Neural cell (in vitro differentiated cells): ENCODE measurements around the gene SLC24A5. TPM values are rescaled to one million over a fixed set of nuclear protein-coding genes. Genes with fewer than 3 reads are reported as not detected.

Source experiments
- H2AFZ ChIP-seq: fragments of 200-600, 300-800 bp; sonication (generic), shearing (Covaris generic); 2 replicates; pipeline ENCODE4 v1.6.0; 2014; ENCODE audit warnings: low read depth, mild to moderate bottlenecking, antibody characterized with exemption, low read length, moderate library complexity
- H3F3A ChIP-seq: fragments of 200-600 bp; shearing (Covaris generic); 2 replicates; pipeline ENCODE4 v1.6.1; 2016; ENCODE audit warnings: mild to moderate bottlenecking, moderate library complexity, mixed read lengths, antibody characterized with exemption, low read length; ENCODE audit not compliant: insufficient read depth, poor library complexity, severe bottlenecking
- H3K27ac ChIP-seq: fragments of 200-600, 300-800 bp; sonication (generic), shearing (Covaris generic); 2 replicates; pipeline ENCODE4 v1.5.1; 2014; ENCODE audit warnings: mild to moderate bottlenecking, low read length, moderate library complexity
- H3K27me3 ChIP-seq: fragments of 300-800, 200-600 bp; sonication (generic), shearing (Covaris generic); 2 replicates; pipeline ENCODE4 v1.6.0; 2014; ENCODE audit warnings: mild to moderate bottlenecking, low read depth, low read length, moderate library complexity; ENCODE audit not compliant: insufficient read depth
- H3K36me3 ChIP-seq: fragments of 300-800, 200-600 bp; sonication (generic), shearing (Covaris generic); 2 replicates; pipeline ENCODE4 v1.5.1; 2014; ENCODE audit warnings: mild to moderate bottlenecking, antibody characterized with exemption, low read length, moderate library complexity; ENCODE audit not compliant: insufficient read depth
- H3K4me2 ChIP-seq: fragments of 300-800, 200-600 bp; sonication (generic), shearing (Covaris generic); 2 replicates; pipeline ENCODE4 v1.6.0; 2014; ENCODE audit warnings: mild to moderate bottlenecking, low read length
- H3K4me3 ChIP-seq: fragments of 300-800, 200-600 bp; sonication (generic), shearing (Covaris generic); 2 replicates; pipeline ENCODE4 v1.5.1; 2014; ENCODE audit warnings: mild to moderate bottlenecking, low read length, moderate library complexity
- H3K79me2 ChIP-seq: fragments of 200-600 bp; shearing (Covaris generic); replicated peaks from 2 replicates; pipeline ENCODE4 v1.6.0; 2014; ENCODE audit warnings: mild to moderate bottlenecking, low read length, moderate library complexity; ENCODE audit not compliant: insufficient read depth
- H3K9ac ChIP-seq: fragments of 300-800, 200-600 bp; sonication (generic), shearing (Covaris generic); 2 replicates; pipeline ENCODE4 v1.6.1; 2016; ENCODE audit warnings: mild to moderate bottlenecking, low read length, mixed read lengths
- H3K9me2 ChIP-seq: fragments of 200-600 bp; shearing (Covaris generic); 2 replicates; pipeline ENCODE4 v1.6.1; 2016; ENCODE audit warnings: mild to moderate bottlenecking, low read length, mixed read lengths; ENCODE audit not compliant: insufficient read depth
- H3K9me3 ChIP-seq: fragments of 200-600, 300-800 bp; sonication (generic), shearing (Covaris generic); 2 replicates; pipeline ENCODE4 v1.6.1; 2016; ENCODE audit warnings: mild to moderate bottlenecking, mixed run types, low read length, moderate library complexity, mixed read lengths
- H4K20me1 ChIP-seq: fragments of 200-600 bp; shearing (Covaris generic); 2 replicates; pipeline ENCODE4 v1.6.1; 2016; ENCODE audit warnings: mild to moderate bottlenecking, mixed run types; ENCODE audit not compliant: insufficient read depth
- EP300 ChIP-seq: fragments of 450-650 bp; conservative IDR thresholded peaks from 2 replicates; pipeline ENCODE4 v1.6.1; 2014; ENCODE audit warnings: antibody characterized with exemption, mild to moderate bottlenecking, moderate library complexity; ENCODE audit not compliant: poor library complexity, severe bottlenecking
- EZH2 ChIP-seq: fragments of 200-600, 300-800 bp; shearing (Covaris generic), sonication (generic); IDR thresholded peaks from 2 replicates; pipeline ENCODE4 v1.6.1; 2014; ENCODE audit warnings: antibody characterized with exemption, low read length, borderline replicate concordance, mild to moderate bottlenecking; ENCODE audit not compliant: insufficient read depth, poor library complexity, severe bottlenecking
- MXI1 ChIP-seq: fragments of 450-650 bp; conservative IDR thresholded peaks from 2 replicates; pipeline ENCODE4 v1.6.1; 2014; ENCODE audit warnings: antibody characterized with exemption, mild to moderate bottlenecking; ENCODE audit not compliant: poor library complexity, severe bottlenecking
- POLR2AphosphoS5 ChIP-seq: IDR thresholded peaks from 2 replicates; pipeline ENCODE4 v1.6.1; 2012
- RAD21 ChIP-seq: fragments of 450-650 bp; conservative IDR thresholded peaks from 2 replicates; pipeline ENCODE4 v1.6.1; 2014; ENCODE audit warnings: antibody characterized with exemption, mild to moderate bottlenecking, moderate library complexity
- SMC3 ChIP-seq: fragments of 450-650 bp; conservative IDR thresholded peaks from 2 replicates; pipeline ENCODE4 v1.6.1; 2014; ENCODE audit warnings: antibody characterized with exemption, mild to moderate bottlenecking, moderate library complexity; ENCODE audit not compliant: poor library complexity
- TAF1 ChIP-seq: IDR thresholded peaks from 2 replicates; pipeline ENCODE4 v1.6.1; 2012; ENCODE audit warnings: low read depth
- polyA plus RNA-seq: library from polyadenylated mRNA; depleted of rRNA; stranded (reverse); fragments of >200 nt; gene quantifications from 2 replicates; pipeline ENCODE4 v1.2.3, GENCODE V29; 2014
- TF ChIP-seq, protein P1 (sequence below): IDR thresholded peaks from 2 replicates; pipeline ENCODE4 v1.6.1; 2012; ENCODE audit warnings: borderline replicate concordance
- TF ChIP-seq, protein P2 (sequence below): fragments of 450-650 bp; IDR thresholded peaks from 2 replicates; pipeline ENCODE4 v1.5.1; 2014; ENCODE audit warnings: antibody characterized with exemption, mild to moderate bottlenecking, moderate library complexity; ENCODE audit not compliant: poor library complexity, severe bottlenecking

SLC24A5 gene
- polyA plus RNA-seq, 1 donor from 2014 or later = 0.78 TPM

DNA sequence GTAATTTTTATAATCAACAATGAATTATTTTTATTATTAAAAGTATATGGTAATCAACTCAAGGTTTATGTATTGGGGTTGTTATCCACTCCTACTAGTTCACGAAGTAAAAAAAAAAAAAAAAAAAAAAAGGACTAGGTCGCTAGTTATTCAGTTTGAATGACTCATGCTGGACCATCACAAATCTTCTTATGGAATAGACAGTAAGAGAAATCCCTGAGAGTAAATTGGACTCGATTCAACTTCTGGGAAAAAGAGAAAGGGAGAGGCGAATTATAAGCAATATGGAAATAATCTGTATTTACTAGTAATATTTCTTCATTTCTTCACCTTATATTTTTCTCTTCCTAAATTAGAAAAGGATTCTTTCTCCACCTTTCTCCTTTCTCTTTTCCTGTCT lies 55.3 kb downstream of the SLC24A5 start:
- Histone ChIP-seq H3K27me3 (no peaks in the 10 kb centered on the region), H3K4me2 (peak overlapping the region; percentile 97), H3K36me3 (no peaks in the 10 kb centered on the region), H3K4me3 (peak overlapping the region; percentile 82), H2AFZ (no peak overlapping the region), H3K9me3 (no peaks in the 10 kb centered on the region), H3K9ac (peak overlapping the region; percentile 97), H3F3A (peaks cover 18% of the 10 kb centered on the region), H3K79me2 (peaks cover 65% of the 10 kb centered on the region), H3K27ac (peak overlapping the region; percentile 98), H3K9me2 (no peaks in the 10 kb centered on the region), H4K20me1 (no peaks in the 10 kb centered on the region)
- TF ChIP-seq, protein P1, sequence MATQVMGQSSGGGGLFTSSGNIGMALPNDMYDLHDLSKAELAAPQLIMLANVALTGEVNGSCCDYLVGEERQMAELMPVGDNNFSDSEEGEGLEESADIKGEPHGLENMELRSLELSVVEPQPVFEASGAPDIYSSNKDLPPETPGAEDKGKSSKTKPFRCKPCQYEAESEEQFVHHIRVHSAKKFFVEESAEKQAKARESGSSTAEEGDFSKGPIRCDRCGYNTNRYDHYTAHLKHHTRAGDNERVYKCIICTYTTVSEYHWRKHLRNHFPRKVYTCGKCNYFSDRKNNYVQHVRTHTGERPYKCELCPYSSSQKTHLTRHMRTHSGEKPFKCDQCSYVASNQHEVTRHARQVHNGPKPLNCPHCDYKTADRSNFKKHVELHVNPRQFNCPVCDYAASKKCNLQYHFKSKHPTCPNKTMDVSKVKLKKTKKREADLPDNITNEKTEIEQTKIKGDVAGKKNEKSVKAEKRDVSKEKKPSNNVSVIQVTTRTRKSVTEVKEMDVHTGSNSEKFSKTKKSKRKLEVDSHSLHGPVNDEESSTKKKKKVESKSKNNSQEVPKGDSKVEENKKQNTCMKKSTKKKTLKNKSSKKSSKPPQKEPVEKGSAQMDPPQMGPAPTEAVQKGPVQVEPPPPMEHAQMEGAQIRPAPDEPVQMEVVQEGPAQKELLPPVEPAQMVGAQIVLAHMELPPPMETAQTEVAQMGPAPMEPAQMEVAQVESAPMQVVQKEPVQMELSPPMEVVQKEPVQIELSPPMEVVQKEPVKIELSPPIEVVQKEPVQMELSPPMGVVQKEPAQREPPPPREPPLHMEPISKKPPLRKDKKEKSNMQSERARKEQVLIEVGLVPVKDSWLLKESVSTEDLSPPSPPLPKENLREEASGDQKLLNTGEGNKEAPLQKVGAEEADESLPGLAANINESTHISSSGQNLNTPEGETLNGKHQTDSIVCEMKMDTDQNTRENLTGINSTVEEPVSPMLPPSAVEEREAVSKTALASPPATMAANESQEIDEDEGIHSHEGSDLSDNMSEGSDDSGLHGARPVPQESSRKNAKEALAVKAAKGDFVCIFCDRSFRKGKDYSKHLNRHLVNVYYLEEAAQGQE = no peak
- TF ChIP-seq MXI1 (no peak), EP300 (no peak), SMC3 (no peak), TAF1 (no peak), RAD21 (no peak), EZH2 (no peak), POLR2AphosphoS5 (no peak)
- TF ChIP-seq, protein P2, sequence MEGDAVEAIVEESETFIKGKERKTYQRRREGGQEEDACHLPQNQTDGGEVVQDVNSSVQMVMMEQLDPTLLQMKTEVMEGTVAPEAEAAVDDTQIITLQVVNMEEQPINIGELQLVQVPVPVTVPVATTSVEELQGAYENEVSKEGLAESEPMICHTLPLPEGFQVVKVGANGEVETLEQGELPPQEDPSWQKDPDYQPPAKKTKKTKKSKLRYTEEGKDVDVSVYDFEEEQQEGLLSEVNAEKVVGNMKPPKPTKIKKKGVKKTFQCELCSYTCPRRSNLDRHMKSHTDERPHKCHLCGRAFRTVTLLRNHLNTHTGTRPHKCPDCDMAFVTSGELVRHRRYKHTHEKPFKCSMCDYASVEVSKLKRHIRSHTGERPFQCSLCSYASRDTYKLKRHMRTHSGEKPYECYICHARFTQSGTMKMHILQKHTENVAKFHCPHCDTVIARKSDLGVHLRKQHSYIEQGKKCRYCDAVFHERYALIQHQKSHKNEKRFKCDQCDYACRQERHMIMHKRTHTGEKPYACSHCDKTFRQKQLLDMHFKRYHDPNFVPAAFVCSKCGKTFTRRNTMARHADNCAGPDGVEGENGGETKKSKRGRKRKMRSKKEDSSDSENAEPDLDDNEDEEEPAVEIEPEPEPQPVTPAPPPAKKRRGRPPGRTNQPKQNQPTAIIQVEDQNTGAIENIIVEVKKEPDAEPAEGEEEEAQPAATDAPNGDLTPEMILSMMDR = no peak

DNA sequence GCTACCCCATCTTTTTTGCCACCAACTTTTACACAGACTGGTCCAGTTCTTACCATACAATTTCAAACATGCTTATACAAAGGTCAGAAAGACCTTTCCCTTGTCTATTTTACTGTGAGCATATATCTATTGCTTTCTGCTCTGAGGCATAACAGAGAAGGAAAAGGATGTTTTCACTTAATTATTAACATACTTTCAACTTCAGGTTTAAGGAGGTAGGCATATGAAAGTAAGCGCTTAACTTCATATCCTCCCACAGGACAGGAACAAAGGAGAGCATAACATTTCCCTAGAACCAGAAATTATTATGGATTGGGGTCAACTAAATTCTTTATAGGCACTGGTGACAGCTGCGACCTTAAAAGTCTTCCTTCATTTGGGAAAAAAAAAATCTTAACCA lies 56.2 kb downstream of the SLC24A5 start:
- H3K4me2 ChIP-seq = peak overlapping the region; percentile 97
- no peaks in the 10 kb centered on the region for H4K20me1 ChIP-seq
- H3K9me2 ChIP-seq = no peaks in the 10 kb centered on the region
- TF ChIP-seq SMC3 (no peak), TAF1 (no peak), RAD21 (no peak), EP300 (no peak), EZH2 (no peak)
- TF ChIP-seq, protein P2 = no peak
- TF ChIP-seq, protein P1 = no peak
- H3K9ac ChIP-seq = peak overlapping the region; percentile 97
- peak overlapping the region; percentile 82 for H3K4me3 ChIP-seq
- H3K27me3 ChIP-seq = no peaks in the 10 kb centered on the region
- peak overlapping the region; percentile 93 for H2AFZ ChIP-seq
- no peaks in the 10 kb centered on the region for H3K36me3 ChIP-seq
- H3K27ac ChIP-seq = peak overlapping the region; percentile 98
- H3K79me2 ChIP-seq = peaks cover 56% of the 10 kb centered on the region
- H3F3A ChIP-seq = peaks cover 18% of the 10 kb centered on the region
- no peaks in the 10 kb centered on the region for H3K9me3 ChIP-seq
